ENCODE measurements around the gene WWC1. TPM values are rescaled to one million over a fixed set of nuclear protein-coding genes. Genes with fewer than 3 reads are reported as not detected.

WWC1 gene
- total and polyA plus RNA-seq, 9 of the 15 experiments (the other 6 are each of a cell fraction or from before 2014, with no cell fraction given), result under 0.01 to 0.54 (median 0.42) TPM; not detected in 6

GRCh38 chr5:168486136-168486879 is 194.9 kb downstream of the WWC1 start, which contains the start of gene RARS1 (continued):
- TF ChIP-seq, protein P1, sequence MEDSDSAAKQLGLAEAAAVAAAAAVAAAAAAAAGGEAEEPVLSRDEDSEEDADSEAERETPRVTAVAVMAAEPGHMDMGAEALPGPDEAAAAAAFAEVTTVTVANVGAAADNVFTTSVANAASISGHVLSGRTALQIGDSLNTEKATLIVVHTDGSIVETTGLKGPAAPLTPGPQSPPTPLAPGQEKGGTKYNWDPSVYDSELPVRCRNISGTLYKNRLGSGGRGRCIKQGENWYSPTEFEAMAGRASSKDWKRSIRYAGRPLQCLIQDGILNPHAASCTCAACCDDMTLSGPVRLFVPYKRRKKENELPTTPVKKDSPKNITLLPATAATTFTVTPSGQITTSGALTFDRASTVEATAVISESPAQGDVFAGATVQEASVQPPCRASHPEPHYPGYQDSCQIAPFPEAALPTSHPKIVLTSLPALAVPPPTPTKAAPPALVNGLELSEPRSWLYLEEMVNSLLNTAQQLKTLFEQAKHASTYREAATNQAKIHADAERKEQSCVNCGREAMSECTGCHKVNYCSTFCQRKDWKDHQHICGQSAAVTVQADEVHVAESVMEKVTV (CRISPR knock-in tag; IDR thresholded peaks at IDR 0.05), result peak; percentile 35; the same call in 1 of the 2 replicates
- TF ChIP-seq KLF1 (tag; IDR thresholded peaks at IDR 0.05) (no peak), CGGBP1 (CRISPR knock-in tag; IDR thresholded peaks at IDR 0.05) (no peak), RFX1 (IDR thresholded peaks at IDR 0.05) (no peak), NR2C2 (CRISPR knock-in tag; IDR thresholded peaks at IDR 0.05) (no peak), NR2C2 (tag; IDR thresholded peaks at IDR 0.05) (peak; percentile 51; the same call in 1 of the 2 replicates), ESRRA (IDR thresholded peaks at IDR 0.05; ENCODE audit: borderline replicate concordance, low read depth) (peak; percentile 14; the same call in 1 of the 2 replicates), TAL1 (IDR thresholded peaks at IDR 0.05) (no peak), TEAD1 (CRISPR knock-in tag; IDR thresholded peaks at IDR 0.05) (0 out of 4 replicates have a peak, but pooled peaks of 1 of the 2 experiments have one; percentile 20), ZNF407 (IDR thresholded peaks at IDR 0.05; ENCODE audit: low read depth) (no peak), SNAPC5 (CRISPR knock-in tag; IDR thresholded peaks at IDR 0.05) (no peak), MEF2D (tag; conservative IDR thresholded peaks at IDR 0.05; ENCODE audit: low read depth) (no peak), BRCA1 (IDR thresholded peaks at IDR 0.05) (no peak), BRCA1 (CRISPR knock-in tag; IDR thresholded peaks at IDR 0.05) (no peak), RB1 (IDR thresholded peaks at IDR 0.05; ENCODE audit: low read depth) (peak; percentile 91), ZNF121 (CRISPR knock-in tag; conservative IDR thresholded peaks at IDR 0.05) (no peak), ZSCAN29 (IDR thresholded peaks at IDR 0.05) (no peak), DMBX1 (CRISPR knock-in tag; IDR thresholded peaks at IDR 0.05; ENCODE audit: borderline replicate concordance) (no peak), MYC (IDR thresholded peaks at IDR 0.05; ENCODE audit: low read depth, low read length) (peak; percentile 57; the same call in 1 of the 2 replicates), MYC (CRISPR knock-in tag; IDR thresholded peaks at IDR 0.05; ENCODE audit: borderline replicate concordance, low read depth) (no peak)

Data from K562 (cell line).